ENCODE data around the gene BTBD2.
A peak's percentile ranks its signal among the peaks of the same experiment; 100 is the strongest.

Gene BTBD2

GRCh38 chr19:2015608-2015950, at the start of gene BTBD2:
Gene BTBD2 (minus strand): TSS chr19:2015714. CDS start chr19:2015703, 11 bp downstream.
- DNase-seq (ENCODE audit: low read depth) = peak; percentile 77

GRCh38 chr19:2064788-2065524, 49.4 kb upstream of the BTBD2 start:
- no peak for DNase-seq (ENCODE audit: low read depth)

- DNase-seq (ENCODE audit: low read depth) = no peak
Observed at GRCh38 chr19:2064395-2064787, 48.9 kb upstream of the BTBD2 start.

- no peak for DNase-seq (ENCODE audit: low read depth)
Observed at GRCh38 chr19:2063824-2064223, 48.3 kb upstream of the BTBD2 start.

GRCh38 chr19:2062770-2063169, 47.3 kb upstream of the BTBD2 start:
- DNase-seq (ENCODE audit: low read depth) = no peak

- no peak for DNase-seq (ENCODE audit: low read depth)
Observed at GRCh38 chr19:2062389-2062729, 46.8 kb upstream of the BTBD2 start.

GRCh38 chr19:2061495-2062388, 46.2 kb upstream of the BTBD2 start:
- DNase-seq (ENCODE audit: low read depth) = peak; percentile 97

- no peak for DNase-seq (ENCODE audit: low read depth)
Observed at GRCh38 chr19:2060884-2061494, 45.5 kb upstream of the BTBD2 start.

- no peak for DNase-seq (ENCODE audit: low read depth)
Observed at GRCh38 chr19:2059422-2060201, 44.1 kb upstream of the BTBD2 start.

GRCh38 chr19:2058570-2059421, 43.3 kb upstream of the BTBD2 start:
- no peak for DNase-seq (ENCODE audit: low read depth)

- DNase-seq (ENCODE audit: low read depth) = no peak
Observed at GRCh38 chr19:2057484-2058469, 42.3 kb upstream of the BTBD2 start.

GRCh38 chr19:2056837-2057192, 41.3 kb upstream of the BTBD2 start:
- DNase-seq (ENCODE audit: low read depth) = no peak

GRCh38 chr19:2055931-2056836, 40.7 kb upstream of the BTBD2 start:
- peak; percentile 94 for DNase-seq (ENCODE audit: low read depth)

GRCh38 chr19:2054763-2055162, 39.2 kb upstream of the BTBD2 start:
- DNase-seq (ENCODE audit: low read depth) = no peak

GRCh38 chr19:2053601-2054389, 38.3 kb upstream of the BTBD2 start:
- no peak for DNase-seq (ENCODE audit: low read depth)

- DNase-seq (ENCODE audit: low read depth) = no peak
Observed at GRCh38 chr19:2051773-2052704, 36.5 kb upstream of the BTBD2 start.
